Activated CD4-positive, alpha-beta T cell treated with anti-CD3 and anti-CD28 coated beads, Interleukin-2, amount 50 U/mL, for 16 hours (primary cell): ENCODE measurements around the gene BFSP1.

Experiments used
- DNase-seq: peaks from one replicate; pipeline ENCODE4 v3.0.0-alpha.2; 2020

Gene BFSP1

GRCh38 chr20:17556837-17557674, 25.9 kb upstream of the BFSP1 start:
- no peak for DNase-seq

GRCh38 chr20:17555106-17555505, 23.9 kb upstream of the BFSP1 start:
- DNase-seq, result no peak

GRCh38 chr20:17549131-17549530, 18.0 kb upstream of the BFSP1 start:
- DNase-seq, result no peak

GRCh38 chr20:17545127-17545526, 13.9 kb upstream of the BFSP1 start:
- DNase-seq, result no peak

- DNase-seq, result no peak
Observed at GRCh38 chr20:17543531-17544131, 12.5 kb upstream of the BFSP1 start.

GRCh38 chr20:17542993-17543412, 11.8 kb upstream of the BFSP1 start:
- DNase-seq, result no peak

GRCh38 chr20:17542481-17542880, 11.3 kb upstream of the BFSP1 start:
- DNase-seq, result no peak

- no peak for DNase-seq
Observed at GRCh38 chr20:17541996-17542395, 10.8 kb upstream of the BFSP1 start.

- DNase-seq, result no peak
Observed at GRCh38 chr20:17541596-17541995, 10.4 kb upstream of the BFSP1 start.

GRCh38 chr20:17538517-17539170, 7.5 kb upstream of the BFSP1 start:
- DNase-seq, result peak; percentile 72

GRCh38 chr20:17537959-17538358, 6.8 kb upstream of the BFSP1 start:
- no peak for DNase-seq

- peak; percentile 81 for DNase-seq
Observed at GRCh38 chr20:17536944-17537444, 5.8 kb upstream of the BFSP1 start.

- DNase-seq, result no peak
Observed at GRCh38 chr20:17534077-17534476, 2.9 kb upstream of the BFSP1 start.

- peak; percentile 53 for DNase-seq
Observed at GRCh38 chr20:17533396-17533795, 2.2 kb upstream of the BFSP1 start.

- DNase-seq, result no peak
Observed at GRCh38 chr20:17531665-17532025, 466 bp upstream of the BFSP1 start.

- DNase-seq, result no peak
Observed at GRCh38 chr20:17530153-17530552, 1.0 kb downstream of the BFSP1 start.

GRCh38 chr20:17529586-17529985, 1.6 kb downstream of the BFSP1 start:
- DNase-seq, result no peak

- DNase-seq, result peak; percentile 46
Observed at GRCh38 chr20:17525650-17526049, 5.5 kb downstream of the BFSP1 start.

- DNase-seq, result no peak
Observed at GRCh38 chr20:17525132-17525531, 6.0 kb downstream of the BFSP1 start.

- DNase-seq, result no peak
Observed at GRCh38 chr20:17524560-17524959, 6.6 kb downstream of the BFSP1 start.

GRCh38 chr20:17523326-17523725, 7.9 kb downstream of the BFSP1 start:
- no peak for DNase-seq

GRCh38 chr20:17522528-17522927, 8.7 kb downstream of the BFSP1 start:
- no peak for DNase-seq

GRCh38 chr20:17520583-17520982, 10.6 kb downstream of the BFSP1 start:
- DNase-seq, result no peak
